HG02870 (cell line): ENCODE data around the gene TOMM40.
"Not testable (repeated sequence)": the region's sequence is repeated elsewhere in the genome, so short reads cannot be mapped to it uniquely, and the experiment has no call there.

Experiments
- ATAC-seq: cut with Tn5 transposase; IDR thresholded peaks from one replicate; pipeline ENCODE4 v1.9.1; 2021; ENCODE audit warnings: mild to moderate bottlenecking, moderate library complexity; ENCODE audit not compliant: unreplicated experiment

The TOMM40 gene

GRCh38 chr19:44893332-44894051 is 2.4 kb downstream of the TOMM40 start:
- no peak for ATAC-seq

- ATAC-seq: no peak
These were observed 3.0 kb downstream of the TOMM40 start for GRCh38 chr19:44894052-44894400.

GRCh38 chr19:44894946-44895345 is 3.9 kb downstream of the TOMM40 start:
- no peak for ATAC-seq

GRCh38 chr19:44897835-44898234 is 6.8 kb downstream of the TOMM40 start:
- no peak for ATAC-seq

- ATAC-seq: no peak
These were observed 9.5 kb downstream of the TOMM40 start for GRCh38 chr19:44900328-44901244.

- no peak for ATAC-seq
These were observed 12.2 kb downstream of the TOMM40 start for GRCh38 chr19:44903216-44903601.

GRCh38 chr19:44903602-44904425 is 12.8 kb downstream of the TOMM40 start:
- ATAC-seq: no peak

- ATAC-seq: no peak
These were observed 13.5 kb downstream of the TOMM40 start for GRCh38 chr19:44904426-44904994.

GRCh38 chr19:44905437-44906160 is 14.5 kb downstream of the TOMM40 start, which contains the start of gene APOE:
Gene APOE (plus strand): TSS chr19:44905796. CDS start chr19:44906625, 829 bp downstream.
- no peak for ATAC-seq

- ATAC-seq: no peak
These were observed 16.6 kb downstream of the TOMM40 start for GRCh38 chr19:44907613-44908012.

- no peak for ATAC-seq
These were observed 17.2 kb downstream of the TOMM40 start for GRCh38 chr19:44908074-44908835.

- ATAC-seq: no peak
These were observed 17.8 kb downstream of the TOMM40 start for GRCh38 chr19:44908836-44909261.

- ATAC-seq: no peak
These were observed 18.7 kb downstream of the TOMM40 start for GRCh38 chr19:44909775-44910174.

GRCh38 chr19:44911896-44912295 is 20.8 kb downstream of the TOMM40 start:
- not testable (repeated sequence) for ATAC-seq

GRCh38 chr19:44912854-44913253 is 21.8 kb downstream of the TOMM40 start:
- ATAC-seq: no peak

GRCh38 chr19:44913512-44914432 is 22.7 kb downstream of the TOMM40 start:
- ATAC-seq: not testable (repeated sequence)

GRCh38 chr19:44914433-44915206 is 23.6 kb downstream of the TOMM40 start, which contains the start of gene APOC1:
Gene APOC1 (plus strand): TSS chr19:44914608. CDS start chr19:44914892, 284 bp downstream.
- peak; percentile 95 for ATAC-seq
